Panc1 (cell line): ENCODE results near the gene KIF1A. TPM values are rescaled to one million over a fixed set of nuclear protein-coding genes. Genes with fewer than 3 reads are reported as not detected.

Experiments
- ATAC-seq: fragments of 200-7000 bp; cut with Tn5 transposase; 2 replicates; pipeline ENCODE4 v1.9.1; 2020; ENCODE audit warnings: mild to moderate bottlenecking, moderate library complexity
- BruUV-seq: library from RNA; stranded (reverse); fragments of 400-500 nt; replicated peaks from 2 replicates; lab custom pipeline; 2021; lab: Mats Ljungman, UMichigan
- CTCF ChIA-PET: fragments of 300-600 bp; sonication (Branson Sonifier 250); formaldehyde crosslinking; loops from one replicate; lab custom pipeline; 2022; ENCODE audit warnings: antibody characterized with exemption; lab: Charles Lee
- POLR2A ChIA-PET: fragments of 300-600 bp; sonication (Branson Sonifier 250); formaldehyde crosslinking; loops from one replicate; lab custom pipeline; 2022; ENCODE audit warnings: antibody characterized with exemption; lab: Charles Lee
- DNase-seq: peaks from one replicate; pipeline ENCODE4 v3.0.0-alpha.2; 2010; ENCODE audit warnings: low read depth, low spot score
- H3K27ac ChIP-seq: 2 replicates; pipeline ENCODE4 v1.5.1; 2011; ENCODE audit warnings: mild to moderate bottlenecking, low read length, inconsistent platforms
- H3K27me3 ChIP-seq: fragments of 200-500 bp; sonication (Bioruptor generic); 2 replicates; pipeline ENCODE4 v1.6.0; 2014; ENCODE audit warnings: low read length, inconsistent platforms; ENCODE audit not compliant: control insufficient read depth, insufficient read depth
- H3K36me3 ChIP-seq: fragments of 200-500 bp; sonication (Bioruptor generic); 2 replicates; pipeline ENCODE4 v1.5.1; 2014; ENCODE audit warnings: inconsistent platforms, mild to moderate bottlenecking, low read length, moderate library complexity; ENCODE audit not compliant: control insufficient read depth, insufficient read depth
- H3K4me1 ChIP-seq: 2 replicates; pipeline ENCODE4 v1.5.1; 2011; ENCODE audit warnings: inconsistent platforms, mild to moderate bottlenecking, low read length, moderate library complexity; ENCODE audit not compliant: control insufficient read depth, insufficient read depth
- H3K4me3 ChIP-seq, 2 experiments: 2 replicates each; pipeline ENCODE4 v1.5.1; 2011 to 2012; ENCODE audit warnings: low read depth in 2 of 2, low read length in 2 of 2, mild to moderate bottlenecking in 2 of 2, inconsistent platforms in 1 of 2, moderate library complexity in 1 of 2
- H3K9me3 ChIP-seq: fragments of 200-500 bp; sonication (Bioruptor generic); 2 replicates; pipeline ENCODE4 v1.5.1; 2014; ENCODE audit warnings: low read depth, mild to moderate bottlenecking, inconsistent platforms, low read length, moderate library complexity; ENCODE audit not compliant: control insufficient read depth, insufficient read depth
- POLR2AphosphoS5 ChIP-seq: IDR thresholded peaks from 2 replicates; pipeline ENCODE4 v1.6.1; 2012; ENCODE audit warnings: mild to moderate bottlenecking, low read depth, low read length, moderate library complexity
- SIN3A ChIP-seq: IDR thresholded peaks from 2 replicates; pipeline ENCODE4 v1.6.1; 2012; ENCODE audit warnings: low read depth, mild to moderate bottlenecking, low read length, moderate library complexity, borderline replicate concordance; ENCODE audit not compliant: insufficient read depth
- TCF7L2 ChIP-seq: IDR thresholded peaks from 2 replicates; pipeline ENCODE4 v1.6.1; 2011; ENCODE audit warnings: mild to moderate bottlenecking, low read depth, low read length, inconsistent platforms
- in situ Hi-C: cut with HindIII; loops from 2 replicates; pipeline ENCODE4 v1.10.0; 2016; ENCODE audit warnings: low sequenced_read_pairs, low pct_unique_long_range_greater_than_20kb
- intact Hi-C: fragments of 100-400 bp; cut with micrococcal nuclease; formaldehyde crosslinking; loops from one replicate; pipeline ENCODE4 v1.10.0; 2022; ENCODE audit not compliant: unreplicated experiment
- total RNA-seq: library from RNA; stranded (reverse); gene quantifications from one replicate; pipeline ENCODE4 v1.2.1, GENCODE V29; 2021; ENCODE audit not compliant: unreplicated experiment
- TF ChIP-seq, protein P1 (sequence below): fragments of 450-650 bp; IDR thresholded peaks from 2 replicates; pipeline ENCODE4 v1.5.1; 2017; ENCODE audit warnings: mild to moderate bottlenecking
- TF ChIP-seq, protein P2 (sequence below), 2 experiments: IDR thresholded peaks; 2 replicates each; pipeline ENCODE4 v1.6.1; 2011 to 2012; ENCODE audit warnings: low read depth in 2 of 2, control low read depth in 1 of 2, low read length in 1 of 2, mild to moderate bottlenecking in 1 of 2, moderate library complexity in 1 of 2; ENCODE audit not compliant: insufficient read depth in 1 of 2

Gene KIF1A
- total RNA-seq, 1 experiment from 2014 or later, result 132 TPM

- intact Hi-C loops (no loop called here), in situ Hi-C loops (no loop called here)
- DNase-seq (no peak), ATAC-seq (no peak)
- ChIA-PET POLR2A (no interaction called here), CTCF (no interaction called here)
- Histone ChIP-seq H3K4me3 (no peak overlapping the region), H3K9me3 (no peaks in the 10 kb centered on the region), H3K27ac (no peak overlapping the region), H3K36me3 (no peaks in the 10 kb centered on the region), H3K4me1 (no peaks in the 10 kb centered on the region), H3K27me3 (no peaks in the 10 kb centered on the region)
- no TSS peak for BruUV-seq
- TF ChIP-seq POLR2AphosphoS5 (no peak), TCF7L2 (no peak)
- TF ChIP-seq, protein P1, sequence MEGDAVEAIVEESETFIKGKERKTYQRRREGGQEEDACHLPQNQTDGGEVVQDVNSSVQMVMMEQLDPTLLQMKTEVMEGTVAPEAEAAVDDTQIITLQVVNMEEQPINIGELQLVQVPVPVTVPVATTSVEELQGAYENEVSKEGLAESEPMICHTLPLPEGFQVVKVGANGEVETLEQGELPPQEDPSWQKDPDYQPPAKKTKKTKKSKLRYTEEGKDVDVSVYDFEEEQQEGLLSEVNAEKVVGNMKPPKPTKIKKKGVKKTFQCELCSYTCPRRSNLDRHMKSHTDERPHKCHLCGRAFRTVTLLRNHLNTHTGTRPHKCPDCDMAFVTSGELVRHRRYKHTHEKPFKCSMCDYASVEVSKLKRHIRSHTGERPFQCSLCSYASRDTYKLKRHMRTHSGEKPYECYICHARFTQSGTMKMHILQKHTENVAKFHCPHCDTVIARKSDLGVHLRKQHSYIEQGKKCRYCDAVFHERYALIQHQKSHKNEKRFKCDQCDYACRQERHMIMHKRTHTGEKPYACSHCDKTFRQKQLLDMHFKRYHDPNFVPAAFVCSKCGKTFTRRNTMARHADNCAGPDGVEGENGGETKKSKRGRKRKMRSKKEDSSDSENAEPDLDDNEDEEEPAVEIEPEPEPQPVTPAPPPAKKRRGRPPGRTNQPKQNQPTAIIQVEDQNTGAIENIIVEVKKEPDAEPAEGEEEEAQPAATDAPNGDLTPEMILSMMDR, result no peak
- TF ChIP-seq, protein P2, sequence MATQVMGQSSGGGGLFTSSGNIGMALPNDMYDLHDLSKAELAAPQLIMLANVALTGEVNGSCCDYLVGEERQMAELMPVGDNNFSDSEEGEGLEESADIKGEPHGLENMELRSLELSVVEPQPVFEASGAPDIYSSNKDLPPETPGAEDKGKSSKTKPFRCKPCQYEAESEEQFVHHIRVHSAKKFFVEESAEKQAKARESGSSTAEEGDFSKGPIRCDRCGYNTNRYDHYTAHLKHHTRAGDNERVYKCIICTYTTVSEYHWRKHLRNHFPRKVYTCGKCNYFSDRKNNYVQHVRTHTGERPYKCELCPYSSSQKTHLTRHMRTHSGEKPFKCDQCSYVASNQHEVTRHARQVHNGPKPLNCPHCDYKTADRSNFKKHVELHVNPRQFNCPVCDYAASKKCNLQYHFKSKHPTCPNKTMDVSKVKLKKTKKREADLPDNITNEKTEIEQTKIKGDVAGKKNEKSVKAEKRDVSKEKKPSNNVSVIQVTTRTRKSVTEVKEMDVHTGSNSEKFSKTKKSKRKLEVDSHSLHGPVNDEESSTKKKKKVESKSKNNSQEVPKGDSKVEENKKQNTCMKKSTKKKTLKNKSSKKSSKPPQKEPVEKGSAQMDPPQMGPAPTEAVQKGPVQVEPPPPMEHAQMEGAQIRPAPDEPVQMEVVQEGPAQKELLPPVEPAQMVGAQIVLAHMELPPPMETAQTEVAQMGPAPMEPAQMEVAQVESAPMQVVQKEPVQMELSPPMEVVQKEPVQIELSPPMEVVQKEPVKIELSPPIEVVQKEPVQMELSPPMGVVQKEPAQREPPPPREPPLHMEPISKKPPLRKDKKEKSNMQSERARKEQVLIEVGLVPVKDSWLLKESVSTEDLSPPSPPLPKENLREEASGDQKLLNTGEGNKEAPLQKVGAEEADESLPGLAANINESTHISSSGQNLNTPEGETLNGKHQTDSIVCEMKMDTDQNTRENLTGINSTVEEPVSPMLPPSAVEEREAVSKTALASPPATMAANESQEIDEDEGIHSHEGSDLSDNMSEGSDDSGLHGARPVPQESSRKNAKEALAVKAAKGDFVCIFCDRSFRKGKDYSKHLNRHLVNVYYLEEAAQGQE (IDR thresholded peaks at IDR 0.05; ENCODE audit: insufficient read depth in 1 of 2, low read depth in 2 of 2, low read length in 1 of 2), result no peak
These were observed 57.8 kb downstream of the KIF1A start for GRCh38 chr2:240762249-240762648.

- no peak overlapping the region for H3K27ac ChIP-seq
- no TSS peak for BruUV-seq
- H3K4me3 ChIP-seq, result no peak overlapping the region
- H3K9me3 ChIP-seq, result no peaks in the 10 kb centered on the region
- ATAC-seq (no peak), DNase-seq (no peak)
- no peaks in the 10 kb centered on the region for H3K4me1 ChIP-seq
- H3K36me3 ChIP-seq, result no peaks in the 10 kb centered on the region
- no peak for TF ChIP-seq POLR2AphosphoS5
- intact Hi-C loops, result no loop called here
- ChIA-PET CTCF (no interaction called here), POLR2A (no interaction called here)
- in situ Hi-C loops, result no loop called here
- H3K27me3 ChIP-seq, result no peaks in the 10 kb centered on the region
These were observed 59.3 kb downstream of the KIF1A start for GRCh38 chr2:240760576-240761246.

- no peaks in the 10 kb centered on the region for H3K36me3 ChIP-seq
- no peaks in the 10 kb centered on the region for H3K9me3 ChIP-seq
- H3K4me1 ChIP-seq, result no peaks in the 10 kb centered on the region
- ChIA-PET CTCF (no interaction called here), POLR2A (no interaction called here)
- intact Hi-C loops (no loop called here), in situ Hi-C loops (no loop called here)
- no TSS peak for BruUV-seq
- no peaks in the 10 kb centered on the region for H3K27me3 ChIP-seq
- ATAC-seq (no peak), DNase-seq (no peak)
- H3K27ac ChIP-seq, result no peak overlapping the region
- TF ChIP-seq, protein P1, result no peak
- TF ChIP-seq, protein P2 (IDR thresholded peaks at IDR 0.05; ENCODE audit: insufficient read depth in 1 of 2, low read depth in 2 of 2, low read length in 1 of 2), result no peak
- TF ChIP-seq POLR2AphosphoS5, result no peak
- no peak for TF ChIP-seq SIN3A
- TF ChIP-seq TCF7L2, result no peak
- H3K4me3 ChIP-seq, result no peak overlapping the region
These were observed 59.9 kb downstream of the KIF1A start for GRCh38 chr2:240760121-240760520.
